Neural cell (in vitro differentiated cells): ENCODE data around the gene SLC35A2. TPM values are rescaled to one million over a fixed set of nuclear protein-coding genes. Genes with fewer than 3 reads are reported as not detected.

Experiments used
- H2AFZ ChIP-seq: fragments of 200-600, 300-800 bp; sonication (generic), shearing (Covaris generic); 2 replicates; pipeline ENCODE4 v1.6.0; 2014; ENCODE audit warnings: low read depth, mild to moderate bottlenecking, antibody characterized with exemption, low read length, moderate library complexity
- H3F3A ChIP-seq: fragments of 200-600 bp; shearing (Covaris generic); 2 replicates; pipeline ENCODE4 v1.6.1; 2016; ENCODE audit warnings: mild to moderate bottlenecking, moderate library complexity, mixed read lengths, antibody characterized with exemption, low read length; ENCODE audit not compliant: insufficient read depth, poor library complexity, severe bottlenecking
- H3K27ac ChIP-seq: fragments of 200-600, 300-800 bp; sonication (generic), shearing (Covaris generic); 2 replicates; pipeline ENCODE4 v1.5.1; 2014; ENCODE audit warnings: mild to moderate bottlenecking, low read length, moderate library complexity
- H3K27me3 ChIP-seq: fragments of 300-800, 200-600 bp; sonication (generic), shearing (Covaris generic); 2 replicates; pipeline ENCODE4 v1.6.0; 2014; ENCODE audit warnings: mild to moderate bottlenecking, low read depth, low read length, moderate library complexity; ENCODE audit not compliant: insufficient read depth
- H3K36me3 ChIP-seq: fragments of 300-800, 200-600 bp; sonication (generic), shearing (Covaris generic); 2 replicates; pipeline ENCODE4 v1.5.1; 2014; ENCODE audit warnings: mild to moderate bottlenecking, antibody characterized with exemption, low read length, moderate library complexity; ENCODE audit not compliant: insufficient read depth
- H3K4me2 ChIP-seq: fragments of 300-800, 200-600 bp; sonication (generic), shearing (Covaris generic); 2 replicates; pipeline ENCODE4 v1.6.0; 2014; ENCODE audit warnings: mild to moderate bottlenecking, low read length
- H3K4me3 ChIP-seq: fragments of 300-800, 200-600 bp; sonication (generic), shearing (Covaris generic); 2 replicates; pipeline ENCODE4 v1.5.1; 2014; ENCODE audit warnings: mild to moderate bottlenecking, low read length, moderate library complexity
- H3K79me2 ChIP-seq: fragments of 200-600 bp; shearing (Covaris generic); replicated peaks from 2 replicates; pipeline ENCODE4 v1.6.0; 2014; ENCODE audit warnings: mild to moderate bottlenecking, low read length, moderate library complexity; ENCODE audit not compliant: insufficient read depth
- H3K9ac ChIP-seq: fragments of 300-800, 200-600 bp; sonication (generic), shearing (Covaris generic); 2 replicates; pipeline ENCODE4 v1.6.1; 2016; ENCODE audit warnings: mild to moderate bottlenecking, low read length, mixed read lengths
- H3K9me2 ChIP-seq: fragments of 200-600 bp; shearing (Covaris generic); 2 replicates; pipeline ENCODE4 v1.6.1; 2016; ENCODE audit warnings: mild to moderate bottlenecking, low read length, mixed read lengths; ENCODE audit not compliant: insufficient read depth
- H3K9me3 ChIP-seq: fragments of 200-600, 300-800 bp; sonication (generic), shearing (Covaris generic); 2 replicates; pipeline ENCODE4 v1.6.1; 2016; ENCODE audit warnings: mild to moderate bottlenecking, mixed run types, low read length, moderate library complexity, mixed read lengths
- H4K20me1 ChIP-seq: fragments of 200-600 bp; shearing (Covaris generic); 2 replicates; pipeline ENCODE4 v1.6.1; 2016; ENCODE audit warnings: mild to moderate bottlenecking, mixed run types; ENCODE audit not compliant: insufficient read depth
- CTCF ChIP-seq: fragments of 450-650 bp; IDR thresholded peaks from 2 replicates; pipeline ENCODE4 v1.5.1; 2014; ENCODE audit warnings: antibody characterized with exemption, mild to moderate bottlenecking, moderate library complexity; ENCODE audit not compliant: poor library complexity, severe bottlenecking
- EP300 ChIP-seq: fragments of 450-650 bp; conservative IDR thresholded peaks from 2 replicates; pipeline ENCODE4 v1.6.1; 2014; ENCODE audit warnings: antibody characterized with exemption, mild to moderate bottlenecking, moderate library complexity; ENCODE audit not compliant: poor library complexity, severe bottlenecking
- EZH2 ChIP-seq: fragments of 200-600, 300-800 bp; shearing (Covaris generic), sonication (generic); IDR thresholded peaks from 2 replicates; pipeline ENCODE4 v1.6.1; 2014; ENCODE audit warnings: antibody characterized with exemption, low read length, borderline replicate concordance, mild to moderate bottlenecking; ENCODE audit not compliant: insufficient read depth, poor library complexity, severe bottlenecking
- MXI1 ChIP-seq: fragments of 450-650 bp; conservative IDR thresholded peaks from 2 replicates; pipeline ENCODE4 v1.6.1; 2014; ENCODE audit warnings: antibody characterized with exemption, mild to moderate bottlenecking; ENCODE audit not compliant: poor library complexity, severe bottlenecking
- POLR2AphosphoS5 ChIP-seq: IDR thresholded peaks from 2 replicates; pipeline ENCODE4 v1.6.1; 2012
- RAD21 ChIP-seq: fragments of 450-650 bp; conservative IDR thresholded peaks from 2 replicates; pipeline ENCODE4 v1.6.1; 2014; ENCODE audit warnings: antibody characterized with exemption, mild to moderate bottlenecking, moderate library complexity
- REST ChIP-seq: IDR thresholded peaks from 2 replicates; pipeline ENCODE4 v1.6.1; 2012; ENCODE audit warnings: borderline replicate concordance
- SMC3 ChIP-seq: fragments of 450-650 bp; conservative IDR thresholded peaks from 2 replicates; pipeline ENCODE4 v1.6.1; 2014; ENCODE audit warnings: antibody characterized with exemption, mild to moderate bottlenecking, moderate library complexity; ENCODE audit not compliant: poor library complexity
- TAF1 ChIP-seq: IDR thresholded peaks from 2 replicates; pipeline ENCODE4 v1.6.1; 2012; ENCODE audit warnings: low read depth
- polyA plus RNA-seq: library from polyadenylated mRNA; depleted of rRNA; stranded (reverse); fragments of >200 nt; gene quantifications from 2 replicates; pipeline ENCODE4 v1.2.3, GENCODE V29; 2014

SLC35A2 gene
- polyA plus RNA-seq, 1 donor from 2014 or later = 20.7 TPM

GRCh38 chrX:48917139-48918001 is 5.9 kb upstream of the SLC35A2 start:
- H3K9ac ChIP-seq = peak overlapping the region; percentile 44
- H4K20me1 ChIP-seq = no peaks in the 10 kb centered on the region
- peak overlapping the region; percentile 74 for H3K4me3 ChIP-seq
- TF ChIP-seq RAD21 (peak; percentile 75), REST (no peak), EP300 (no peak), SMC3 (peak; percentile 80), EZH2 (no peak), TAF1 (no peak), CTCF (peak; percentile 98), MXI1 (peak; percentile 19), POLR2AphosphoS5 (no peak)
- H3K79me2 ChIP-seq = no peaks in the 10 kb centered on the region
- no peaks in the 10 kb centered on the region for H3K9me3 ChIP-seq
- no peaks in the 10 kb centered on the region for H3K27me3 ChIP-seq
- H3F3A ChIP-seq = no peaks in the 10 kb centered on the region
- peak overlapping the region; percentile 65 for H3K4me2 ChIP-seq
- H3K9me2 ChIP-seq = no peaks in the 10 kb centered on the region
- no peak overlapping the region for H2AFZ ChIP-seq
- H3K27ac ChIP-seq = peak overlapping the region; percentile 52
- H3K36me3 ChIP-seq = no peaks in the 10 kb centered on the region

GRCh38 chrX:48914593-48915493 is 3.4 kb upstream of the SLC35A2 start:
- H3K4me2 ChIP-seq = no peak overlapping the region
- H3K27ac ChIP-seq = no peak overlapping the region
- no peak overlapping the region for H3K9ac ChIP-seq
- H3K79me2 ChIP-seq = peaks cover 9% of the 10 kb centered on the region
- H3K9me2 ChIP-seq = no peaks in the 10 kb centered on the region
- no peaks in the 10 kb centered on the region for H3F3A ChIP-seq
- no peak overlapping the region for H2AFZ ChIP-seq
- no peak overlapping the region for H3K4me3 ChIP-seq
- H3K27me3 ChIP-seq = no peaks in the 10 kb centered on the region
- no peaks in the 10 kb centered on the region for H3K9me3 ChIP-seq
- no peaks in the 10 kb centered on the region for H4K20me1 ChIP-seq
- TF ChIP-seq SMC3 (no peak), EZH2 (no peak), CTCF (no peak), POLR2AphosphoS5 (no peak), EP300 (no peak), TAF1 (no peak), RAD21 (no peak), REST (no peak), MXI1 (no peak)
- no peaks in the 10 kb centered on the region for H3K36me3 ChIP-seq
